ENCODE data around the gene PGBD1.
A peak's percentile ranks its signal among the peaks of the same experiment; 100 is the strongest.

Gene PGBD1

DNA sequence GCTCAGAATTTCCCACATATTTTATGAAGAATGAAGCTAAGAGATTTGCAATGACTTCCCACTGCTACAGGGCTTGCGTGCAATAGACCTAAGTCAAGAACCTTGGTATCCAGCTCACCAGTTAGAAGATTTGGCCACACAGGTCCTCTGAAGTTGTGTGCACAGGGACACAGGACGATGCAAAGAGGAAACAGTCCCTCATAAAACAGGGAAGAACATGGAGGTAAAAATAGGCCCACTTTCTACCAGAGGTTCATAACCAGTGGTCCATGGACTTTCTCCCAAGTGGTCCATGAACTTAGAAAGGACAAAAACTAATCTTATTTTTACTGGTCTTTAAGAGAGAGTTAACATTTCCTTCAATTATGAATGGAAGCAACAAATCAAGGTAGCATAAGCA lies 30.6 kb upstream of the PGBD1 start:
- no peak overlapping the region for H3K18ac ChIP-seq (ENCODE audit: low read depth in 1 of 2, low read length in 2 of 2)
- H3K4me1 ChIP-seq (ENCODE audit: control insufficient read depth, insufficient read depth, low read depth, low read length) = peaks cover 5% of the 10 kb centered on the region
- peak overlapping the region; percentile 69 for H3K4me2 ChIP-seq (ENCODE audit: low read length, poor library complexity, severe bottlenecking)
- H3K14ac ChIP-seq (ENCODE audit: low read length in 2 of 2) = no peak overlapping the region
- 81% methylated on average over 2 of the region's 2 CpGs for WGBS
- H2BK15ac ChIP-seq (ENCODE audit: low read depth, poor library complexity, severe bottlenecking) = no peak overlapping the region
- H3K4ac ChIP-seq (ENCODE audit: low read depth in 1 of 2, low read length in 2 of 2) = no peak overlapping the region
- H3K4me3 ChIP-seq (ENCODE audit: insufficient read depth in 1 of 2, low read depth in 1 of 2, low read length in 2 of 2) = peak overlapping the region in 1 of 2 experiments; percentile 93
- H3K27ac ChIP-seq (ENCODE audit: low read length, poor library complexity, severe bottlenecking) = no peak overlapping the region
- H3K9ac ChIP-seq (ENCODE audit: low read length) = peak overlapping the region; percentile 93
- no peaks in the 10 kb centered on the region for H3K9me3 ChIP-seq (ENCODE audit: control insufficient read depth, low read length)
- no peak overlapping the region for H4K8ac ChIP-seq (ENCODE audit: low read length)
- H3K23ac ChIP-seq (ENCODE audit: low read length in 2 of 2) = no peak overlapping the region
- H3K79me1 ChIP-seq (replicated peaks; ENCODE audit: low read length, poor library complexity, severe bottlenecking) = peaks cover 22% of the 10 kb centered on the region
- H2AK5ac ChIP-seq (ENCODE audit: low read length, severe bottlenecking) = no peak overlapping the region
- no peak overlapping the region for H2BK120ac ChIP-seq (ENCODE audit: low read depth, low read length)
- H2BK12ac ChIP-seq (ENCODE audit: low read length in 2 of 2) = no peak overlapping the region
- DNase-seq = no peak
- no peak overlapping the region for H2AFZ ChIP-seq (ENCODE audit: low read depth, low read length)
- no peaks in the 10 kb centered on the region for H3K27me3 ChIP-seq (ENCODE audit: control insufficient read depth in 1 of 2, insufficient read depth in 1 of 2, low read length in 2 of 2)
- H3K36me3 ChIP-seq (ENCODE audit: control insufficient read depth in 1 of 2, insufficient read depth in 2 of 2, low read depth in 1 of 2, low read length in 2 of 2) = peaks cover 16 to 37% of the 10 kb centered on the region in 2 experiments
- no peak overlapping the region for H2BK5ac ChIP-seq (ENCODE audit: low read depth, low read length, poor library complexity, severe bottlenecking)
- H4K91ac ChIP-seq (ENCODE audit: low read length) = no peak overlapping the region

DNA sequence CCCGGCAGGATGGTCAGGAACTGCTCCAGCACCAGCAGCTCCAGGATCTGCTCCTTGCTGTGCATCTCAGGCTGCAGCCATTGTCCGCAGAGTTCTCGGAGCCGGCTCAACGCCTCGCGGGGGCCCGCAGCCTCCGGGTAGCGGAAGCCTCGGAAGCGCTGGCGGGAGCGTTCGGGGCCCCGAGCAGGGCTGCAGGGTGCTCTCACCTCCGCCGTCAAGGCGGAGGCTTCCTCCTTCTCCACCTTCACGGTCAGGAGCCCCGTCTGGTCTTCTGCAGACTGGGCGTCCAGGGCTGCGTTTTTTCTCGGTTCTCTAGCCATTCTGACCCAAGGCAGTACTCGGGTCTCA lies 29.7 kb upstream of the PGBD1 start:
- H4K8ac ChIP-seq (ENCODE audit: low read length) = peak overlapping the region; percentile 96
- no peak overlapping the region for H2BK12ac ChIP-seq (ENCODE audit: low read length in 2 of 2)
- peaks cover 7 to 28% of the 10 kb centered on the region in 2 experiments for H3K36me3 ChIP-seq (ENCODE audit: control insufficient read depth in 1 of 2, insufficient read depth in 2 of 2, low read depth in 1 of 2, low read length in 2 of 2)
- peak overlapping the region; percentile 81 to 93 for H3K4me3 ChIP-seq (ENCODE audit: insufficient read depth in 1 of 2, low read depth in 1 of 2, low read length in 2 of 2)
- no peak overlapping the region for H2BK5ac ChIP-seq (ENCODE audit: low read depth, low read length, poor library complexity, severe bottlenecking)
- H2BK120ac ChIP-seq (ENCODE audit: low read depth, low read length) = no peak overlapping the region
- peak overlapping the region; percentile 39 to 62 for H3K4ac ChIP-seq (ENCODE audit: low read depth in 1 of 2, low read length in 2 of 2)
- H3K27ac ChIP-seq (ENCODE audit: low read length, poor library complexity, severe bottlenecking) = peak overlapping the region; percentile 66
- H3K9ac ChIP-seq (ENCODE audit: low read length) = peak overlapping the region; percentile 93
- no peak overlapping the region for H3K14ac ChIP-seq (ENCODE audit: low read length in 2 of 2)
- H2AFZ ChIP-seq (ENCODE audit: low read depth, low read length) = peak overlapping the region; percentile 97
- peaks cover 5% of the 10 kb centered on the region for H3K4me1 ChIP-seq (ENCODE audit: control insufficient read depth, insufficient read depth, low read depth, low read length)
- H2BK15ac ChIP-seq (ENCODE audit: low read depth, poor library complexity, severe bottlenecking) = peak overlapping the region; percentile 40
- under 1% methylated on average over 20 of the region's 25 CpGs for WGBS
- no peaks in the 10 kb centered on the region for H3K27me3 ChIP-seq (ENCODE audit: control insufficient read depth in 1 of 2, insufficient read depth in 1 of 2, low read length in 2 of 2)
- H3K23ac ChIP-seq (ENCODE audit: low read length in 2 of 2) = peak overlapping the region in 1 of 2 experiments; percentile 62
- H3K18ac ChIP-seq (ENCODE audit: low read depth in 1 of 2, low read length in 2 of 2) = peak overlapping the region; percentile 18 to 77
- H3K4me2 ChIP-seq (ENCODE audit: low read length, poor library complexity, severe bottlenecking) = peak overlapping the region; percentile 91
- H2AK5ac ChIP-seq (ENCODE audit: low read length, severe bottlenecking) = no peak overlapping the region
- no peak for DNase-seq
- no peaks in the 10 kb centered on the region for H3K9me3 ChIP-seq (ENCODE audit: control insufficient read depth, low read length)
- H3K79me1 ChIP-seq (replicated peaks; ENCODE audit: low read length, poor library complexity, severe bottlenecking) = peaks cover 18% of the 10 kb centered on the region
- no peak overlapping the region for H4K91ac ChIP-seq (ENCODE audit: low read length)

DNA sequence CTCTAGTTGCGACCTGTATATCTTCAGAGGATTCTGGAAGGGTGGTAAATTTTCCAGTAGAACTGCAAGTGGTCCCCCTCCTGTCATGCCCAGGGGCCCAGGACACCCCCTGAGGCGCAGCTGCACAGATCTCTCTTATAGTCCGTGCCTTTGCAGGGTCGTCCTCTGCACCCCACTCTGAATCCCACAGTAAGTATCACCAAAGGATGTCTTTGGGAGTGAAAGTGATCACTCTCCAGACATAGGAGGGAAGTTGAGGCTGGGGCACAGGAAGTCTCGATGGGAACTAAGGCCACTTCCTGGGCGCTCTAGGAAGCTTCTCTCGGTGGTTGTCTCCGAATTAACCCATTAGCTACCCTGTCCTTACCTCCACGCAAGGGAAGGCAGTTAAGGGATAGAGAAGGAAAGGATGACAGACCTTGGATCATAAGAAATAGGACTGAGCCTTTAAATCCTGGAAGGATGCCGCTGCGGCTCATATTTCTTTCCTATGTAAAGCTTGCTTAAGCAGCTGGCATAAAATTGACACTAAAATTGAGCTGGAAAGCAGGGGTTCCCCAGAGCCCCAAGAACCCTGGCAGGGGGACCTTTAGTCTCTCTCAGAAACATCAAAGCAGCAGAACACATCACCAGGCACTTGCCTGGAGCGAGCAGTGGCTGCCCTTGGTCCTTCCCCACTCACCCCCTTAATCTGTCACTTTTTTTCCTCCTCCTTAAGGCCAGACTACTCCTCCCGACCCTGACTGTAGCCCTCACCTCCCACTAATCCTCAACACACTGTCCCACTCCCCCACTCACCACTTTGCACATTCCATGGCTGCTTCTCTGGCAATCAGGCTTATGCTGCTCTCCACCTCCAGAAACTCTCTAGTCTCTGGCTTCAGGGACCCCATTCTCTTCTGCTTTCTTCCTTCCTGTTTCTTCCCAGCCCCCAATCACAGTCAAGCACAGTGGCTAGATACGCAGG lies 29.1 kb upstream of the PGBD1 start, which contains the start of gene ZKSCAN4:
ZKSCAN4 (minus strand) TSS at position 261 of the 967 bp plus-strand sequence. CDS start 289 bp downstream, outside the sequence.
- H2BK5ac ChIP-seq (ENCODE audit: low read depth, low read length, poor library complexity, severe bottlenecking) = no peak within 1 kb of the TSS
- H3K4me3 ChIP-seq (ENCODE audit: insufficient read depth in 1 of 2, low read depth in 1 of 2, low read length in 2 of 2) = peak within 1 kb of the TSS; percentile 81 to 93
- H3K4me1 ChIP-seq (ENCODE audit: control insufficient read depth, insufficient read depth, low read depth, low read length) = peaks cover 5% of the 10 kb centered on the region
- DNase-seq = peak; percentile 91
- H4K8ac ChIP-seq (ENCODE audit: low read length) = peak within 1 kb of the TSS; percentile 96
- H4K91ac ChIP-seq (ENCODE audit: low read length) = peak within 1 kb of the TSS; percentile 19
- H3K27ac ChIP-seq (ENCODE audit: low read length, poor library complexity, severe bottlenecking) = peak within 1 kb of the TSS; percentile 66
- H2AK5ac ChIP-seq (ENCODE audit: low read length, severe bottlenecking) = no peak within 1 kb of the TSS
- H3K18ac ChIP-seq (ENCODE audit: low read depth in 1 of 2, low read length in 2 of 2) = peak within 1 kb of the TSS; percentile 78 to 92
- peak within 1 kb of the TSS; percentile 91 for H3K4me2 ChIP-seq (ENCODE audit: low read length, poor library complexity, severe bottlenecking)
- 19% methylated on average over 7 of the region's 14 CpGs for WGBS
- H2AFZ ChIP-seq (ENCODE audit: low read depth, low read length) = peak within 1 kb of the TSS; percentile 97
- no peak within 1 kb of the TSS for H2BK12ac ChIP-seq (ENCODE audit: low read length in 2 of 2)
- peaks cover 7 to 21% of the 10 kb centered on the region in 2 experiments for H3K36me3 ChIP-seq (ENCODE audit: control insufficient read depth in 1 of 2, insufficient read depth in 2 of 2, low read depth in 1 of 2, low read length in 2 of 2)
- H3K14ac ChIP-seq (ENCODE audit: low read length in 2 of 2) = no peak within 1 kb of the TSS
- H3K4ac ChIP-seq (ENCODE audit: low read depth in 1 of 2, low read length in 2 of 2) = peak within 1 kb of the TSS; percentile 70 to 87
- H3K27me3 ChIP-seq (ENCODE audit: control insufficient read depth in 1 of 2, insufficient read depth in 1 of 2, low read length in 2 of 2) = no peaks in the 10 kb centered on the region
- no peak within 1 kb of the TSS for H2BK120ac ChIP-seq (ENCODE audit: low read depth, low read length)
- peak within 1 kb of the TSS in 1 of 2 experiments; percentile 62 for H3K23ac ChIP-seq (ENCODE audit: low read length in 2 of 2)
- peak within 1 kb of the TSS; percentile 53 for H2BK15ac ChIP-seq (ENCODE audit: low read depth, poor library complexity, severe bottlenecking)
- H3K79me1 ChIP-seq (replicated peaks; ENCODE audit: low read length, poor library complexity, severe bottlenecking) = peaks cover 15% of the 10 kb centered on the region
- peak within 1 kb of the TSS; percentile 93 for H3K9ac ChIP-seq (ENCODE audit: low read length)
- H3K9me3 ChIP-seq (ENCODE audit: control insufficient read depth, low read length) = no peaks in the 10 kb centered on the region

DNA sequence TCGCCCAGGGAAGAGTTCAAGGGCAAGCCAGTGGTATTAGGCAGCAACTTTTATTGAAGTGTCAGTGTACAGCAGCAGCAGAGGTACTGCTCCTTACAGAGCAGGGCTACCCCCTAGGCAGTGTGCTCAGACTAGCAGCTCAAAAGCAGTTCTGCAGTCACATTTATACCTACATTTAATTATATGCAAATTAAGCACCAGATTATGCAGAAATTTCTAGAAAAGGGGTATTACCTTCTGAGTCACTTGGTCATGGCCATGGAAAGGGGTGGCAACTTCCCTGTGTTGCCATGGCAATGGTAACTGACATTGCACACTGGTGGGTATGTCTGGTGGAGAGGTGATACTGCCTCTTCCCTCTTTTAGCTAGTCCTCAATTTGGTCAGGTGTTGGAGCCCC lies 27.3 kb upstream of the PGBD1 start:
- H3K27me3 ChIP-seq (ENCODE audit: control insufficient read depth in 1 of 2, insufficient read depth in 1 of 2, low read length in 2 of 2) = no peaks in the 10 kb centered on the region
- no peak overlapping the region for H4K91ac ChIP-seq (ENCODE audit: low read length)
- H3K79me1 ChIP-seq (replicated peaks; ENCODE audit: low read length, poor library complexity, severe bottlenecking) = peaks cover 7% of the 10 kb centered on the region
- H2BK120ac ChIP-seq (ENCODE audit: low read depth, low read length) = no peak overlapping the region
- no peak overlapping the region for H3K4ac ChIP-seq (ENCODE audit: low read depth in 1 of 2, low read length in 2 of 2)
- no peak overlapping the region for H2BK5ac ChIP-seq (ENCODE audit: low read depth, low read length, poor library complexity, severe bottlenecking)
- no peak overlapping the region for H3K4me3 ChIP-seq (ENCODE audit: insufficient read depth in 1 of 2, low read depth in 1 of 2, low read length in 2 of 2)
- H2BK15ac ChIP-seq (ENCODE audit: low read depth, poor library complexity, severe bottlenecking) = no peak overlapping the region
- H3K14ac ChIP-seq (ENCODE audit: low read length in 2 of 2) = no peak overlapping the region
- no peak overlapping the region for H3K27ac ChIP-seq (ENCODE audit: low read length, poor library complexity, severe bottlenecking)
- no peak overlapping the region for H3K23ac ChIP-seq (ENCODE audit: low read length in 2 of 2)
- H3K36me3 ChIP-seq (ENCODE audit: control insufficient read depth in 1 of 2, insufficient read depth in 2 of 2, low read depth in 1 of 2, low read length in 2 of 2) = peaks cover 0 to 6% of the 10 kb centered on the region in 2 experiments
- no peaks in the 10 kb centered on the region for H3K9me3 ChIP-seq (ENCODE audit: control insufficient read depth, low read length)
- no peak overlapping the region for H3K9ac ChIP-seq (ENCODE audit: low read length)
- H4K8ac ChIP-seq (ENCODE audit: low read length) = no peak overlapping the region
- peaks cover 5% of the 10 kb centered on the region for H3K4me1 ChIP-seq (ENCODE audit: control insufficient read depth, insufficient read depth, low read depth, low read length)
- no peak overlapping the region for H2BK12ac ChIP-seq (ENCODE audit: low read length in 2 of 2)
- H2AFZ ChIP-seq (ENCODE audit: low read depth, low read length) = no peak overlapping the region
- DNase-seq = no peak
- no peak overlapping the region for H3K4me2 ChIP-seq (ENCODE audit: low read length, poor library complexity, severe bottlenecking)
- no peak overlapping the region for H2AK5ac ChIP-seq (ENCODE audit: low read length, severe bottlenecking)
- no peak overlapping the region for H3K18ac ChIP-seq (ENCODE audit: low read depth in 1 of 2, low read length in 2 of 2)
- 94% methylated on average over 1 of the region's 1 CpG for WGBS
